HuH-7 (cell line): ENCODE measurements around the gene ADGRG4.
"Not testable (repeated sequence)": the region's sequence is repeated elsewhere in the genome, so short reads cannot be mapped to it uniquely, and the experiment has no call there.

ENCODE experiments used
- DNase-seq: peaks from one replicate; pipeline ENCODE4 v3.0.0; 2011; ENCODE audit warnings: low spot score

ADGRG4 gene

DNA sequence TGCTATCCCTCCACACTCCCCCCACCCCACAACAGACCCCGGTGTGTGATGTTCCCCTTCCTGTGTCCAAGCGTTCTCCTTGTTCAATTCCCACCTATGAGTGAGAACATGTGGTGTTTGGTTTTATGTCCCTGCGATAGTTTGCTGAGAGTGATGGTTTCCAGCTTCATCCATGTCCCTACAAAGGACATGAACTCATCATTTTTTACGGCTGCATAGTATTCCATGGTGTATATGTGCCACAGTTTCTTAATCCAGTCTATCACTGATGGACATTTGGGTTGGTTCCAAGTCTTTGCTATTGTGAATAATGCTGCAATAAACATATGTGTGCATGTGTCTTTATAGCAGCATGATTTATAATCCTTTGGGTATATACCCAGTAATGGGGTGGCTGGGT lies at the start of gene ADGRG4:
ADGRG4 (plus strand) TSS at position 243 of the 400 bp plus-strand sequence. CDS start 7,815 bp downstream, outside the sequence.
- DNase-seq = not testable (repeated sequence)

- peak; percentile 70 for DNase-seq
Observed at GRCh38 chrX:136251041-136251991, 49.4 kb upstream of the ADGRG4 start, which contains the start of gene MAP7D3. Gene MAP7D3, minus strand, starts transcription at chrX:136251400. Its CDS starts 42 bp downstream, at chrX:136251358.

DNA sequence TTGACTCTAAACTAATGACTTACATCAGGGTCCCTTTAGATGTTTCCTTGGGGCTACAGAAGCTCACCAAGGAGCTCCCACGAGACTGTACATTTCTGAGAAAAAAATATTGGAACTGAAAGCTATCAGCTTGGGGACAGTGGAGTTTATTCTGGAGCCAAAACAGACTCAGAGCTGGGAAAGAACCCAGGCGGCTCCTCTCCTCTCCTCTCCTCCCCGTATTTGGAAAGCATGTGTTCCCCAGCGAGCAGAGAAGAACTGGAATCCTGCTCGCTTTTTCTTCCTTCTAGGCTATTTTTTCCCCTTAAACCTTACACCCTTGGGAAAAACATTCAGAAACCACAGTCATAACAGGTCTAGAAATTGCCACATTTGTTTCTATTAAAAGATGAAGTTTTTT lies 45.2 kb upstream of the ADGRG4 start:
- no peak for DNase-seq

DNA sequence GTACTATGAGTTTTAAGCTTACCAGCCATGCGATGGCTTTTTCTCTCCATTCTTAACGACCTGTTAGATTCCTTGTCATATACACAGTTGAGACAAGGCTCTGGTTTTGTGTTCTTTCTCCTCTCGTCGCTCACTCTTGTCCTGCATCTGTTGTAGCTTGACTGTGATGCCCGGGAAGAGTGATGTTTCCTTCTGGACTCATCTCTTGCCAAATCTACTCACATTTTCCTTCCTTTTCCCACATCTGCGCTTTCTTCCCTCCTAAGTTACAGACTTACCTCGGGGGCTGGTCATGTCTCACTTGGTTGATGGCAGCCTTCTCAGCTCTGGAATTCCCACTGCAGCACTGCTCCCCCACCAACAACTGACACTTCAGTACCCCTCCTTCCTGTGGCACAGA lies 44.7 kb upstream of the ADGRG4 start:
- no peak for DNase-seq

DNA sequence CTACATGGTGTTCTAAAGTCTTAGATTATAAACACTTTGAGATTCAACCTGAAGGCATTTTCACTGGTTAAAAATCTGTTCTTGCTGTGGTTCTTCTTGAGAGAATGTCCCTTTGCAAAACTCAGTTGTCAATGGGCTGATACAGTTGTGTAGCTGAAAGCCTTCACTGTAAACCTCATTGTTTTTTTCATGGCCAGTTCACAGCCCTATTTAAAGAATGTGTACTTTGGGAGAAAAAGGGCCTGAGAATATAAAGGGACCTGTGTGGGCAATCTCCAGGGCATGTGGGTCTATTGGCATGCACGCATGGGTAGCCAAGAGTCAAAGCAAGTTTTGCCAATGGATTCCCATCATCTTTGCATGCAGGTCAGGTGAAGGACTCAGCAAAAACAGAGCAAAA lies 41.8 kb upstream of the ADGRG4 start:
- no peak for DNase-seq

DNA sequence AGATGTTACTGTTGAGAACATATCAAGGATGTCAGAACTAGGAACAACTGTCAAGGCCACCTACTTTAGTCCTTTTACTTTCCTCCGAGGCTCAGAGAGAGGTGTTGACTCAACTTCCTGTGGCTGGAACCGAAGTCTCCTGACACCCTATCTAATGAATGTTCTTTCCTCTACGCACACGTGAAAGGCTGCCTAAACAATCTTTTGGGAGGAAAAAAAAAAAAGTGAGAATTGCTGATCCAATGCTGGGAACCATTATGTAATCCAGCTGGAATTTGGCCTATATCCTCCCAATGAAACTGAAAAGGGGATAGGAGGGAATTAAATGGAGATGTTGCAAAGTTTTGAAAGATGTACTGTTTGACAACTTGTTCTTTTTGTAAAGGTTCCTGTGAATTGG lies 41.2 kb upstream of the ADGRG4 start:
- DNase-seq = no peak

GRCh38 chrX:136260776-136261175 lies 40.0 kb upstream of the ADGRG4 start:
- no peak for DNase-seq

GRCh38 chrX:136261321-136261720 lies 39.4 kb upstream of the ADGRG4 start:
- DNase-seq = no peak

DNA sequence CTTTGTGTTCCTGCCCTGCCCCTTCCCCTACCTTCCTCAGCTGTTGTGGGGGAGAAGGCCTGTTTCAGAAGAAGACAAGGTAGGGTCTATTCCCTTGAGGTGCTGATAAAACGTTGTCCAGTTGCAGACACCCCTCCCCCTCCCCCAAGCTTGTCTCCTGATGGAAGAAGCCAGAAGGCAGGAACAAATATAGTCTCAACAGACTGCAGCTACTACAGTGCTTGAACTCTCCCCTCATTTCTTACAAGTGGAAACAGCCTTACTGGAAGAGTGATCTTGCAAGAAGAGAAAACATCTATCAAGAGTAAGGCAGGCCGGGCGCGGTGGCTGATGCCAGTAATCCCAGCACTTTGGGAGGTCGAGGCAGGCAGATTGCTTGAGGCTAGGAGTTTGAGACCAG lies 38.5 kb upstream of the ADGRG4 start:
- DNase-seq = no peak

GRCh38 chrX:136262812-136263315 lies 37.9 kb upstream of the ADGRG4 start:
- no peak for DNase-seq

DNA sequence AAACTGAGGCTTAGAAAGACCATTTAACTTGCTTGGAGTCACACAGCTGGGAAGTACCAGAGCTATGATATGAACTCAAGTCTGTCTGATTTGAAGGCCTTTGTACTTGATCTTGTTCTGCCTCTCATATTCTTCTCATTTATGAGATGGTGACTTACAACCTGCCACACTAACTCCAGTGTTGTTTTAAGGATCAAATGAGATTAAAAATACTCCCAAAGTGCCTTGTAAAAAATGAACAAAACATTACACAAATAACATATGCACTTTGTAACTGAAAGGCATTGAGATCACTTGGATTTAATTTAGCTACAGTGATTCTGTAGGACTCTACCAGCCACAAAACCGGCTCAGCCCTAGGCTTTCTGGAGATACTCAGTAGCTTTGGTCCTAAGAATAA lies 33.9 kb upstream of the ADGRG4 start:
- no peak for DNase-seq

DNA sequence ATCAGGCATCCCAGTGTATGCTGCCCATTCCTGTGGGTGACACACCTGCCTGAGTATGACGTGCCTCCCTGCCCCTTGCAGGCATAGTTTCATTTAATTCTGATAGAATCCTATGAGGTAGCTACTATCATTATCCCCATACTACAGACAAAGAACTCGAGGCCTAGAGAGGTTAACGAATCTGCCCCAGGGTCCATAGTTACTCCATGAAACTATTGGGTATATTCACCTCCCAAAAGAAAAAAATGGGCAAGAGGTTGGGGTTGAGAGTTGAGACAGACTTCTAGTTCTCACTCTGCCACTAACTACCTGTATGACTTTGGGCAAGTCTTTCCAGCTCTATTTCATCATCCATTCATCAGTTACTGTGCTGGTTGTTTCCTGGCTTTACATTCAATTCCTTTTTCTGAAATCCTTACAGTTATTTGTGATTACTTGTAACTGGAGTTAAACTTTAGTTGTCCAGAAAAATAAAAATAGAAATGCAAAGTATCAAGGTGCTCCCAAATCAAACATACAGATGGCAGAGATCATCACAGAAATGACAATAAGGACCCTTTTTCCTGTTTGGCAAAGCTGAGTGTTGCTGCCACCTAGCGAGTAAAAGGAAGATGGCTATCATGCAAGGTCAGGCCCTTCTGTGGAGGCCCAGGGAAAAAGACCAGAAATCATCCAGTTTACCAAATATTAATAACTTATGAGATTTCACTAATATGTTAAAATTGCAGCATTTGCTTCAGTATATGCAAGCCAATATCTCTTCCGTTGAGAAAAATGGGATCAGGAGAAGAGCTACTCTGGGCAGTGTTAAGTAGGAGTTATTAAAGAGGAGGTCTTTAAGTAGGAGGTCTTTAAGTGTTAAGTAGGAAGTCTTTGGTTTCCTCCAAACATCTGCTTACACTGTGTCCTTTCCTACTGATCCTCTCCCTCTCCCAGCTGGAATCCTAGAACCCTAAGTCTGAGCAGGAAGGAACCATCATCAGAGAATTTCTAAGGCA lies 32.4 kb upstream of the ADGRG4 start:
- peak; percentile 12 for DNase-seq

- no peak for DNase-seq
Observed at GRCh38 chrX:136269921-136270320, 30.8 kb upstream of the ADGRG4 start.

GRCh38 chrX:136271300-136271699 lies 29.5 kb upstream of the ADGRG4 start:
- DNase-seq = no peak

DNA sequence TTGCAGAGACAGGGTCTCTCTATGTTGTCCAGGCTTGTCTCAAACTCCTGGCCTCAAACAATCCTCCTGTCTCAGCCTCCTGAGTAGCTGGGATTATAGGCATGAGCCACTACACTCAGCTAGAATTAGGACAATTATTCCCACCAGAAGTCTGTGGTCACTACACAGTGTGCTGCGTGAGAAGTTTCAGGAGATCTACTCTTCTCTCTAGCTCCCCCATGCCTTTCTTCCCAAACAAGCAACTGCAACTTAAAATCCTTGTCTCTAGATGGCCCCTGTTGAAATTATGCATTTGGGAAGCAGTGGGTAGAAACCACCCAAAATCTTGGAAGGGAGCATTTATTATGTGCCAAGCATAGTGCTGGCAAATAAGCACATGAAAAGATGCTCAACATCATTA lies 28.4 kb upstream of the ADGRG4 start:
- DNase-seq = no peak

- no peak for DNase-seq
Observed at GRCh38 chrX:136273986-136274385, 26.8 kb upstream of the ADGRG4 start.

DNA sequence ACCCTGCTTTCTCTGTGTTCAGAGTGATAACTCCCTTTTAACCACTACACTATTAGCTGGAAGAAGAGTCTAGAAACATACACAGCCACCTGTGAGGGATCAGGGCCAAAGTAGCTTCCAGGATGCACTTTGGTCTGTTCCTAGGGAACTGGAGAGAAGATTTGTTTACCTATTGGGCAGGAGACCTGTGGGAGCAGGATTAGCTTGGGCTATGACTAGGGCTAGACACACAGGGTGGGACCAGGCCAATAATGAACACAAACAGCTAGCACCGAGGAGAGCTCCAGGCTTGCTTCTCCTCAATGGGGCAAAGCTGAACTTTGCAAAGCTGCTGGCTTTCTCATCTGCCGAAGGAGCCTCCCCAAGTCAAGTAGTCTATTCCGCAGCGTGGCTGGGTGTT lies 25.2 kb upstream of the ADGRG4 start:
- DNase-seq = peak; percentile 8

DNA sequence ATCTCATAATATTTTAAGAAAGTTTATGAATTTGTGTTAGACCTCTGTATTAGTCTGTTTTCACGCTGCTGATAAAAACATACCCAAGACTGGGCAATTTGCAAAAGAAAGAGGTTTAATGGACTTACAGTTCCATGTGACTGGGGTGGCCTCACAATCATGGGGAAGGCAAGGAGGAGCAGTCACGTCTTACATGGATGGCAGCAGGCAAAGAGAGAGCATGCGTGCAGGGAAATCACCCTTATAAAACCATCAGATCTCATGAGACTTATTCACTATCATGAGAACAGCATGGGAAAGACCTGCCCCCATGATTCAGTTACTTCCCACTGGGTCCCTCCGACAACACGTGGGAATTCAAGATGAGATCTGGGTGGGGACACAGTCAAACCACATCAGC lies 14.4 kb upstream of the ADGRG4 start:
- DNase-seq = not testable (repeated sequence)

- no peak for DNase-seq
Observed at GRCh38 chrX:136291824-136292223, 8.9 kb upstream of the ADGRG4 start.

DNA sequence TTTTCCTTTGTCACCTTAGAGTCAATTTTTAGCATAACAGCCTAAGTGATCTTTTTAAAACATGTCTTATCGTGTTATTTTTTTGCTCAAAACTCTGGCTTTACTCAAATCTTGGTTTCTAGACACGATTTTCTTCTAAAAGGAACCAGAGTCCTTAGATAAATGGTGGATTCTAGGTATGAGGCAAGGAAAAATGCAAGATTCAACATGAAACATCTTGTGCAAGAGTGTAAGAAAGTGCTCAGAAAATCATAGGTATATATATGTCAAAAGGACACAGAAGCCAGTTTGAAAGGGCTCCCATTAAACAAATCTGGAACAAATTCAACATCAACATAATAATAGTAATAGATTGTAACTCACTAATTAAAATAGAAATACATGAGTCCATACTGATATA lies 8.1 kb upstream of the ADGRG4 start:
- no peak for DNase-seq

GRCh38 chrX:136295380-136295779 lies 5.4 kb upstream of the ADGRG4 start:
- no peak for DNase-seq

- DNase-seq = no peak
Observed at GRCh38 chrX:136303041-136303440, 2.3 kb downstream of the ADGRG4 start.
